Thymus (tissue), 11 donors: ENCODE measurements around the gene GSTM1. TPM values are rescaled to one million over a fixed set of nuclear protein-coding genes. Genes with fewer than 3 reads are reported as not detected.
"Not testable (repeated sequence)": the region's sequence is repeated elsewhere in the genome, so short reads cannot be mapped to it uniquely, and the experiment has no call there.

Source experiments
- DNase-seq, 9 donors: peaks; one replicate each; pipeline ENCODE4 v3.0.0-alpha.2; 2013; ENCODE audit warnings: low spot score in 9 of 9, low read depth in 6 of 9, missing footprints in 1 of 9
- H3K27ac ChIP-seq, 2 donors: one replicate each; pipeline ENCODE4 v1.5.1; 2013; ENCODE audit warnings: control low read depth in 1 of 2, low read depth in 1 of 2, low read length in 1 of 2, mild to moderate bottlenecking in 1 of 2, moderate library complexity in 1 of 2
- H3K27me3 ChIP-seq, 2 donors: one replicate each; pipeline ENCODE4 v1.5.1; 2013; ENCODE audit warnings: low read length in 1 of 2; ENCODE audit not compliant: control insufficient read depth in 2 of 2, insufficient read depth in 1 of 2
- H3K36me3 ChIP-seq, 2 donors: one replicate each; pipeline ENCODE4 v1.5.1; 2013; ENCODE audit warnings: low read length in 1 of 2, mild to moderate bottlenecking in 1 of 2, moderate library complexity in 1 of 2; ENCODE audit not compliant: control insufficient read depth in 2 of 2, insufficient read depth in 2 of 2
- H3K4me1 ChIP-seq, 2 donors: one replicate each; pipeline ENCODE4 v1.5.1; 2013; ENCODE audit warnings: low read length in 2 of 2; ENCODE audit not compliant: control insufficient read depth in 2 of 2, insufficient read depth in 2 of 2
- H3K4me3 ChIP-seq, 2 donors: one replicate each; pipeline ENCODE4 v1.5.1; 2013; ENCODE audit warnings: low read length in 2 of 2, control low read depth in 1 of 2, mild to moderate bottlenecking in 1 of 2
- H3K9me3 ChIP-seq, 2 donors: one replicate each; pipeline ENCODE4 v1.5.1; 2013; ENCODE audit warnings: low read length in 1 of 2, mild to moderate bottlenecking in 1 of 2; ENCODE audit not compliant: control insufficient read depth in 2 of 2, insufficient read depth in 1 of 2
- WGBS: extraction: QIAGEN DNeasy Blood & Tissue Kit; methylation state at CpG from one replicate; pipeline ENCODE4 v1.1.7; 2013; 5-methylcytosine and 5-hydroxymethylcytosine counted together
- polyA plus RNA-seq: library from polyadenylated mRNA; stranded (reverse); fragments of 200-250 nt; gene quantifications from one replicate; pipeline ENCODE4 v1.2.3, GENCODE V29; 2013
- total RNA-seq: library from RNA; stranded (reverse); fragments of 120-200 nt; gene quantifications from one replicate; pipeline ENCODE4 v1.2.4, GENCODE V29; 2013
- donor health status: healthy.

GSTM1 gene
- total and polyA plus RNA-seq, 2 donors: 0.27 to 12.9 TPM

DNA sequence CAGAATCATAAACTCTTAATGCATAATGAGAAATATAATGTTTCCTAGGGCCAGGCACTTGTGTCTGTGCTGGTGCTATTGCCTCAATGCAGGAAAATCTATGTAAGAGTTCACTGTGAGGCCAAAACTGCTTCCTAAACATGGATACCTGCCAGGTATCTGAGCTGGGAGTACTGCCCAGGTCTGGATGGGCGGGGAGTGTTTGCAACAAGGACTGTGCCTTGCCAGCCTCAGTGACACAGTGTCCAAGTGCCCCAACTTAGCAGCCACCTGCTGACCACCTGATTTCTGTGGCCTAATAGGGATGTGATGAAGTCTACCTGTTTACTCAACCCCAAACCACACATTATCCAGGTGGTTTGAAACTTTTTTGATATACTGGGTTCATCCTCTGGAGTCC, 2.2 kb upstream of the GSTM1 start:
- H3K36me3 ChIP-seq, H3K27ac ChIP-seq, DNase-seq, H3K27me3 ChIP-seq, H3K4me1 ChIP-seq, H3K4me3 ChIP-seq, H3K9me3 ChIP-seq: not testable (repeated sequence)
- no CpG with 5 or more reads among the region's 1 CpG for WGBS

DNA sequence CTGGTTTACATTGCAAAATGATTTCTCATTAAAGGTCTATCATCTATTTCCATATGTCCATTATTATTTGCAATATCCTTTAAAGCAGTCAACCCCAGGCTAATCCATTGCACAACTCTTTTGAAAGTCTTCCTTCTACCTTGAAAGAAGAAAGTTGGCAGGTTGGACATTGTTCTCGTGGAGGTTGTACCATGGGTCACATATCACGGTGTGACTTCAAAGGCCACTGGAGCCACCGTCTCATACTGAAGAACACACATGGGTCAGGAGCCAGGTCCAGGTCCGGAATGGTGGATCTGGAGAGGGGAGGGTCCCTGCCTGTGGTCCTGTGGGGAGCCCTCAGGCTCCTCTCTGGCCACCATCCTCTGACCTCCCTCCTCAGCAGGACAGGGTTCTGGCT, 1.7 kb upstream of the GSTM1 start:
- not testable (repeated sequence) for H3K4me1 ChIP-seq, H3K9me3 ChIP-seq, H3K36me3 ChIP-seq, DNase-seq, H3K27me3 ChIP-seq, H3K27ac ChIP-seq, H3K4me3 ChIP-seq
- no CpG with 5 or more reads among the region's 4 CpGs for WGBS

DNA sequence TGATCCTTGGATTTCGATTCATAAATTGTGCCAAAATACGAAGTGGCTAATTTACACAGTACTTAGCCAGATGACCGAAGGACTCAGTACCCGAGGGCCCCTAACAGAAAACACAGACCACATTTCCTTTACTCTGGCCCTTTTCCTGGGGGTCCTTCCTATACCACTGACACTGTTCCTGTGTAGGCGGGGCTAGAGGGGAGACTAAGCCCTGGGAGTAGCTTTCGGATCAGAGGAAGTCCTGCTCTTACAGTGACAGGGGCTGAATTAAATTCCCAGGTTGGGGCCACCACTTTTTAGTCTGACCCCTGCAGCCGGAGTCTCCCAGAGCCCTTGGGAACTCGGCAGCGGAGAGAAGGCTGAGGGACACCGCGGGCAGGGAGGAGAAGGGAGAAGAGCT, 508 bp upstream of the GSTM1 start:
- peak overlapping the region in 1 of 2 donors; percentile 58 for H3K4me3 ChIP-seq
- 71% methylated on average over 3 of the region's 11 CpGs for WGBS
- peak overlapping the region in 1 of 2 donors; percentile 43 for H3K27ac ChIP-seq
- not testable (repeated sequence) for H3K9me3 ChIP-seq, H3K4me1 ChIP-seq, DNase-seq, H3K36me3 ChIP-seq, H3K27me3 ChIP-seq

DNA sequence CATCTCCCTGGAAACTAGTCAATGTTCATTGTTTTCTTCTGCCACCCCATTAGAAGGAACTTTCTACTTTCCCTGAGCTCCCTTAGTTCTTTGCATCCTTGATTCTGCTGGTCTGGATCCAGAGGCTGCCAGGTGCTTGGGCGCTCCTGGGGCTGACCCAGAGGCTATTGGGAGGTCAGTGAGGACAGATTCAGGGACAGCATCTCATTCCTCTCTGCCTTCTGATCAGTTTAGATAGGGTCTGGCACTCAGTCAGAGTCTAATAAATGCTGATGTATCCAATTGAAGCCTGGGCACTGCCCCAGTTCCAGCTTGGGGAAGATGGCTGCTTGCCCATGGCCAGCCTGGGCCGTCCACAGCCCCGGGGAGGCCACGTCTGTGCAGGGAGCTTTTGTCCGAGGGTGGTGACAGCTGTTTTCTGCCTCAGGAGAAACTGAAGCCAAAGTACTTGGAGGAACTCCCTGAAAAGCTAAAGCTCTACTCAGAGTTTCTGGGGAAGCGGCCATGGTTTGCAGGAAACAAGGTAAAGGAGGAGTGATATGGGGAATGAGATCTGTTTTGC, 2.3 kb downstream of the GSTM1 start:
- no peak overlapping the region for H3K27ac ChIP-seq
- no CpG with 5 or more reads among the region's 6 CpGs for WGBS
- no peaks in the 10 kb centered on the region for H3K36me3 ChIP-seq
- H3K4me3 ChIP-seq: no peak overlapping the region
- peaks cover 0 to 3% of the 10 kb centered on the region in 2 donors for H3K4me1 ChIP-seq
- H3K27me3 ChIP-seq: no peaks in the 10 kb centered on the region
- DNase-seq: no peak
- H3K9me3 ChIP-seq: no peaks in the 10 kb centered on the region

DNA sequence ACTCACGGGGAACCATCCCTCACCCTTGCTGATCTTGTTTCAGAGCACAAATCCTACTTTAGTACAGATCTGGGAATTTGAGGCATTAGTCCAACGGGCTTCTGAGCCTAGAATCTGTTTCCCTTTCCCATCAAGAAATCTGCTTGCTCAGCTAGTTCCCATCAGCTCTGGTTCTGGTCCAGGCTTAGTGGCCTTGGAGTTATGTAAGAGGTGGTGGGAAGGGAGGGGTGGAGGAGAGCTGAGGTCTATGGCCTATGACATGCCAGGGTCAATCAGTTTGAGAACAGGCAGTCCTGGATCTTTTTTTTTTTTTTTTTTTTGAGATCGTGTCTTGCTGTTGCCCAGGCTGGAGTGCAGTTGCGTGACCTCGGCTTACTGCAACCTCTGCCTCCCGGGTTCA, 4.1 kb downstream of the GSTM1 start:
- H3K9me3 ChIP-seq: no peaks in the 10 kb centered on the region
- no CpG with 5 or more reads among the region's 6 CpGs for WGBS

DNA sequence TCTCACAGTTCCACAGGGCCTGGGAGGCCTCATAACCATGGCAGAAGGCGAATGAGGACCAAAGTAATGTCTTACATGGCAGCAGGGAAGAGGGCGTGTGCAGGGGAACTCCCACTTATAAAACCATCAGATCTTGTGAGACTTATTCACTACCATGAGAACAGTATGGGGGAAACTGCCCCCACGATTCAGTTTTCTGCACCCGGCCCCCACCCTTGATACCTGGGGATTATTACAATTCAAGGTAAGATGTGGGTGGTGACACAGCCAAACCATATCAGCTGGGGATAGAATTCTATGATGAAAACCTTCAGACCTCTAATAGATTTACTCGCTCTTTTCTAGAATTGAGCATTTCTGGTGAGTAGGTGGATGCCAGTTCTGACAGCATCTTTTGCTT, 6.8 kb downstream of the GSTM1 start:
- not testable (repeated sequence) for H3K27me3 ChIP-seq, H3K4me1 ChIP-seq, H3K27ac ChIP-seq, H3K36me3 ChIP-seq, DNase-seq, H3K9me3 ChIP-seq, H3K4me3 ChIP-seq
- WGBS: no CpG with 5 or more reads among the region's 5 CpGs

More for the DNA sequence above, 4.1 kb downstream of the GSTM1 start:
- Histone ChIP-seq H3K27me3 (no peaks in the 10 kb centered on the region), H3K4me1 (peaks cover 0 to 3% of the 10 kb centered on the region in 2 donors), H3K36me3 (no peaks in the 10 kb centered on the region), H3K27ac (no peak overlapping the region), H3K4me3 (no peak overlapping the region)
- DNase-seq: no peak

DNA sequence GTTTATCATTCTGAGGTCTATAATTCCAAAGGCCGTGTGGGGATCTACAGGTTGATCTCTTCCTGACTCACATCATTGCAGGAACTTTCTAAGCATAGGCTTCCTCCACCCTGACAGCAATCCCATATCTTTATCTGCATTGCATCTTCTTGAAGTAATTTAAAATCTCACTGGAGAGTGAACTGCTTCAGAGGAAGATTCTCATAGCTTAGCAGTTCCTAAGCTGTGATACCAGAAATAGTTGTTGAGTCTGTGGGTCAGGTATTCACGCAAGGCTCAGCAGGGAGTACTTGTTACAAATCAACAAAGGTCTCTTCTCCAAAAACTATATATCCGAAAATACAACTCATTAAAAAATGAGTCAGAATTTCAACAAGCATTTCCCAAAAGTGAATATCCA, 7.5 kb downstream of the GSTM1 start:
- H3K27me3 ChIP-seq, H3K36me3 ChIP-seq: not testable (repeated sequence)
- WGBS: no CpG with 5 or more reads among the region's 3 CpGs

DNA sequence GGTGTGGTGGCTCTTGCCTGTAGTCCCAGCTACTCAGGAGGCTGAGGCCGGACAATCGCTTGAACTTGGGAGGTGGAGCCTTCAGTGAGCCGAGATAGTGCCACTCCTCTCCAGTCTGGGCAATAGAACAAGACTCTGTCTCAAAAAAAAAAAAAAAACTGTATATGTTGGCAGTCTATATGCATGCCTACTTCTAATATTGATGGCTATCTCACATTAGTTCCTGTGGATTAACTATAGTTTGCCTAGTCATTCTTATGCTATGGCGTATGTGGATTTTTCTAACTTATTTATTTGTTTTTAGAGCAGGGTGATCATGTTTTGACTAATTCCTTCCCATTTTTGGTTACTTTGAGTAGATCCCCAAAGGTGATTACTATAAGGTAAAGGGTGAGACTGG, 9.4 kb downstream of the GSTM1 start:
- no peak overlapping the region for H3K27ac ChIP-seq
- no peaks in the 10 kb centered on the region for H3K27me3 ChIP-seq
- no peaks in the 10 kb centered on the region for H3K36me3 ChIP-seq
- no peaks in the 10 kb centered on the region for H3K4me1 ChIP-seq
- DNase-seq: no peak
- WGBS: no CpG with 5 or more reads among the region's 4 CpGs
- no peaks in the 10 kb centered on the region for H3K9me3 ChIP-seq
- no peak overlapping the region for H3K4me3 ChIP-seq

More for the DNA sequence above, 7.5 kb downstream of the GSTM1 start:
- not testable (repeated sequence) for H3K27ac ChIP-seq, H3K4me3 ChIP-seq, H3K4me1 ChIP-seq, DNase-seq, H3K9me3 ChIP-seq

DNA sequence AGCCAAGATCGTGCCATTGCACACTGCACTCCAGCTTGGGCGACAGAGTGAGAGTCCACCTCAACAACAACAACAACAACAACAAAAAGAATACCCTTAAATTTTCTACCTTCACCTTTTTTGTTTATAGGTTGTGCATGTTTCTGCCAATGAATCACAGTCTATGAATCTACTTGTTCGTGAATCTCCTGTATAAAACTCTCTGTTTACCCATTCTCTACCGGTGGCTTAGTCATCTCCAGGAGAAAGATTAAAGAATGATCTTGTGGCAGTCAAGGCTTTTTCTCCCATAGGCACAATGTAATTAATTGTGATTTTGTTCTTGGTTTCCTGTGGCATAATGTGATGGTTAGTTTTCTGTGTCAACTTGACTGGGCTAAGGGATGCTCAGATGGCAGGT, 10.2 kb downstream of the GSTM1 start:
- not testable (repeated sequence) for H3K36me3 ChIP-seq, H3K9me3 ChIP-seq, H3K27ac ChIP-seq, H3K27me3 ChIP-seq, H3K4me3 ChIP-seq, DNase-seq, H3K4me1 ChIP-seq
- no CpG with 5 or more reads among the region's 4 CpGs for WGBS

DNA sequence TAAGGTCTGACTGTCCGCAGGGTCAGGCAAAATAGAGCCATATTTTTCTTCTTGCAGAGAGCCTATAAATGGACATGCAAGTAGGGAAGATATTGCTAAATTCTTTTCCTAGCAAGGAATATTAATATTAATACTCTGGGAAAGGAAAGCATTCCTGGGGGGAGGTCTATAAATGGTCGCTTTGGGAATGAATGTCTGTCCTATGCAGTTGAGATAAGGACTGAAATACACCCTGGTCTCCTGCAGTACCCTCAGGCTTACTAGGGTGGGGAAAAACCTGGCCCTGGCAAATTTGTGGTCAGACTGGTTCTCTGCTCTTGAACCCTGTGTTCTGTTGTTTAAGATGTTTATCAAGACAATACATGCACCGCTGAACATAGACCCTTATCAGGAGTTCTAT, 15.3 kb downstream of the GSTM1 start:
- not testable (repeated sequence) for DNase-seq, H3K27me3 ChIP-seq
- 77% methylated on average over 3 of the region's 3 CpGs for WGBS

More for the DNA sequence above, 15.3 kb downstream of the GSTM1 start:
- peaks cover 0 to 13% of the 10 kb centered on the region in 2 donors for H3K9me3 ChIP-seq
- not testable (repeated sequence) for H3K36me3 ChIP-seq, H3K4me3 ChIP-seq, H3K27ac ChIP-seq, H3K4me1 ChIP-seq
